HG03521 (cell line): ENCODE results near the gene HS3ST5.
"Not testable (repeated sequence)": the region's sequence is repeated elsewhere in the genome, so short reads cannot be mapped to it uniquely, and the experiment has no call there.

Experiments
- ATAC-seq: cut with Tn5 transposase; IDR thresholded peaks from one replicate; pipeline ENCODE4 v1.9.1; 2021; ENCODE audit warnings: mild to moderate bottlenecking, moderate library complexity; ENCODE audit not compliant: unreplicated experiment

The HS3ST5 gene

GRCh38 chr6:114061741-114062140 is 281.1 kb downstream of the HS3ST5 start:
- ATAC-seq: no peak

DNA sequence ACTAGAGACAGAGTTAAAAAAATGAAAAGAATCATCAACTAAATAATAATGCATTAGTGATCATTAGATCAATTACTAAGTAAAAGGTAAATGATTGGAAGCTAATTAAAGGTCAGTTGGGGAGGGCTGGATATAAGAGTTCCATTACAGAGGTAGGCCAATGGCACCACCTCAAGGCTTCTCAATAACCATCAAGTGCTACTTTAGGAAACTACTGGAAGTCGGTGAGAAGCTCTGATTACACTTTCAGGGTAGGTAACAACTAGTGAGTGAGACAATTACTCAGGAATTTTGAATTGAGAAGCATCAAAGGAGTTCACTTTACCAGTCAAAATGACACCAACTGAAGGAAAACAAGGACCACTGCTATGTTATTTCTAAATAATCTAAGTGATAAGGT is 281.7 kb downstream of the HS3ST5 start:
- no peak for ATAC-seq

DNA sequence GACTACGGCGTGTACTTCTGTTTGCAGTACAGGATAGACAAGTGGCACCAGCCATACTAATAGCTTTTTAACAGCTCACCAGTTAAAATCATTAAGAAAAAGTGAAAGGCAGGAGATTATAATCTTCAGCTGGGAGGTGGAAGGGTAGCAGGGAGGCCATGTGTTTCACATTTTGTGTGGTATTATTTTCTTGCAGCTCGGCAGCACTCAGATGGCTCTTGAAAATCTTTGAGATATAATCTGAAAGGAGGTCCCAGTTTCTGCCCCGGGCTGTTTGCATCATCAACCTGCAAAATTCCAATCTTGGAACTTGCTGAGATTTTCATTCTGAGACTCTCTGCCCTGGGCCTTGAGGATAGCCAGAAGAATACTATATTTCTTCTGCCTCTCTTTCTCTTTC is 284.4 kb downstream of the HS3ST5 start:
- ATAC-seq: no peak

GRCh38 chr6:114055763-114056162 is 287.1 kb downstream of the HS3ST5 start:
- ATAC-seq: no peak

DNA sequence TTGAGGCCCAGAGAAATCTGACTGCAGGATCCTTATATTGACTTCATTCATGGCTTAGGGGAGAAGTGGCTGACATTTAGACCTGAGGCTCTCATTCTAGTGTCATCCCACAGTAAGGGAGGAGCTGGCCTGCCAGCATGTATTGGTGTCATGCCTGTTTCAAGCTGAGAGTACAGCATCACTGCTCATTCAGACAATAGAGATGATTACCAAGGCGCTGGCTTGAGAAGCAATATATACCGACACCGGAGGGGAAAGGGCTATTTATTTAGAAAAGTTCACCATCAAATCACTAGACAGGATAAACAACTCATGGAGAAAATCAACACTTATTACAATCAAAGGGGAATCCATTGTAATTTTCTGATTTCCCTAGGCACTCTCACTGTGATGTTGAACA is 287.5 kb downstream of the HS3ST5 start:
- no peak for ATAC-seq

DNA sequence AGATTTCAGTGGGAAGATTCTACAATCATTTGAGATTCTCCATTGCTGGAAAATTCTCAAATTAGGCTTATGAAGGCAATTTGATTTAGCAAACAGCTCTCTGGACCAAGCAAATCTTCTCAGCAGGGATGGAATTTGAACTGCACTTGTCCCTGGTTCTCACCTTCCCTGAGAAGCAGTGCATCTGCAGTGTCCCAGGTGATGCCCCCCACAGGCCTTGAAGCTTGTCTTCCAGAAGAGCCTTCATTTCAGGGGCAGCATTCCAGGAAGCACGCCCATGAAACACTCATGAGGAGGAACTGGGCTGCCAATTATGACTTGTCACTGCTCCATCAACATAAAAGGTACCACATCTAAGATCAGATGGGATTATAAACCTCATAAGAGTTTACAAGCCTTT is 289.0 kb downstream of the HS3ST5 start:
- no peak for ATAC-seq

DNA sequence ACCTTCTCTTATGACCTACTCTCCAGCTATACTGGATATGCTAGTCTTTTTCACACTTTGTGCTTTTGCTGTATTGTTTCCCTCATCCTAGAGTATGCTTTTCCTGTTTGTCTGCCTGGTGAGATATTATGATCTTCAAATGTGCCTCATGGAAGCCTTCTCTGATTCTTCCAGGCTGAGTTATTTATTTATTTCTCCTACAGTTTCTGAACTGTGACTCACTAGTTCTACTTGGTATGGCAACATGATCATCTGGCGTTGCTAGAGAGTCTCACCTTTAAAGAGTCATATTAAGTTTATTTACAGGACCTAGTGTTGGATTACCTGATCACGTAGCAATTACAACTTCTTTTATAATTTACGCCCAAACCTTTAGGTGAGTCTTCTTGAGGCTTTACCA is 290.7 kb downstream of the HS3ST5 start:
- no peak for ATAC-seq

DNA sequence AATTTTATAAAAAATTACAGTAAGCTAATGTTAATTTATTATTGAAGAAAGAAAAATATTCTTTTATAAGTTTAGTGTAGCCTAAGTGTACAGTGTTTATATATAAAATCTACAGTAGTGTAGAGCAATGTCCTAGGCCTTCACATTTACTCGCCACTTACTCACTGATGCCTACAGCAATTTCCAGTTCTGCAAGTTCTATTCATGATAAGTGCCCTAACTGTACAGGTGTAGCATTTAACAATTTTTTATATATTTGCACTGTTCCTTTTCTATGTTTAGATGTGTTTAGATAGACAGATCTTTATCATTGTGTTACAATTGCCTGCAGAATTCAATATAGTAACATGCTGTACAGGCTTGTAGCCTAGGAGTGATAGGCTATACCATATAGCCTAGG is 291.8 kb downstream of the HS3ST5 start:
- ATAC-seq: no peak

DNA sequence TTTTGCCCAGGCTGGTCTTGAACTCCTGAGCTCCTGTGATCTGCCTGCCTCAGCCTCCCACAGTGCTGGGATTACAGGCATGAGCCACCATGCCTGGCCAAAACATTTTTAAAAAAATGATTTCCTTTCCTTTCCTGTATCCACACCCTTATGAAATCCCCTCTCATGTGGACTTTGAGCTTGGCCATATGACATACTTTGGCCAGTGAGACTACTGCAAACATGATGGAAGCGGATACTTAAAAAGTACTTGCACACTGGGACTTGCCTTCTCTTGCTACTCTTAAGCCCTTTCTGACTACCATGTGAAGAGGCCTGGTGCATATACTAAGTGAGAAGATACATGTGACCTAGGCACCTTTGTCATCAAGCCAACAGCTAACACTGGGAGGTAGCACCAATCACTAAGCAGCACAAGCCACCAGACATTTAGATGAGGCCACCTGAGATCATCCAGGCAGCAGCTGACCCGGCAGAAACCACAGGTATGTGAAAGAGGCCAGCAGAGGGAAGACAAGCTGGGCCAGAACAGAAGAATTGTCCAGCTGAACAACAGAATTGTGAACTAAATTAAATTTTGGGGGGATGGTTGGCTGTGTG is 293.4 kb downstream of the HS3ST5 start:
- ATAC-seq: no peak

DNA sequence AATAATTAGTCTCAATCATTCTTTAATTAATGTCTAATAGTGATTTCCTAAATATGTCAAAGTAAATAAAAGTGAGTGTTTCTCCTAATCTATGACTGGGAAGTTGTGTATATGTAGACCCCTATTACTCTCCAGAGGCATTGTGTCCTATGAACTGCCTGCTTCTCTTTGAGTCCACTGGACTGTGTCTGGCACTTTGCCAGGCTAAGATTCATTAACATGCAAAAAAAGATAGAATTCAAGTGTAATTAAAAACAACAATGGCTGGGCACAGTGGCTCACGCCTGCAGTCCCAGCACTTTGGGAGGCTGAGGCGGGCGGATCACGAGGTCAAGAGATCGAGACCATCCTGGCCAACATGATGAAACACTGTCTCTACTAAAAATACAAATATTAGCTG is 298.3 kb downstream of the HS3ST5 start:
- ATAC-seq: not testable (repeated sequence)

GRCh38 chr6:114042267-114043016 is 300.4 kb downstream of the HS3ST5 start:
- no peak for ATAC-seq

- ATAC-seq: no peak
Observed at GRCh38 chr6:114040871-114041270, 302.0 kb downstream of the HS3ST5 start.

GRCh38 chr6:114039841-114040240 is 303.0 kb downstream of the HS3ST5 start:
- ATAC-seq: no peak

DNA sequence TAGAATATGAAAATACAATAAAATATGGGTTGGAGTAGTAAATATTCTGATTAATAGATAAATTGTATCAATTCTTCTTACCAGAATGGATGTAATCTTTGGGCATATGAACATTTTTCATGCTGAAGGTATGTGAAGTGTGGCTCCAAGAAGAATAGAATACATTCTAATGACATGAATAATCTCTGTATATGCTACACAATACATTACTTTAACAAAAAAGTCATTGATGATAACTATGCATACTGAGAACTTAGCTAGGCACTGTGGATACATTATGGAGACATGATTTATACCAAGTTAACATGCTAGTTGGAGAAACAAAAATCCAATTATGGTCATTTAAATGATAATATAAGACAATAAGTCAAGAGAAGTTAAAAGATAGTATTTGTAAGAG is 309.2 kb downstream of the HS3ST5 start:
- ATAC-seq: no peak

DNA sequence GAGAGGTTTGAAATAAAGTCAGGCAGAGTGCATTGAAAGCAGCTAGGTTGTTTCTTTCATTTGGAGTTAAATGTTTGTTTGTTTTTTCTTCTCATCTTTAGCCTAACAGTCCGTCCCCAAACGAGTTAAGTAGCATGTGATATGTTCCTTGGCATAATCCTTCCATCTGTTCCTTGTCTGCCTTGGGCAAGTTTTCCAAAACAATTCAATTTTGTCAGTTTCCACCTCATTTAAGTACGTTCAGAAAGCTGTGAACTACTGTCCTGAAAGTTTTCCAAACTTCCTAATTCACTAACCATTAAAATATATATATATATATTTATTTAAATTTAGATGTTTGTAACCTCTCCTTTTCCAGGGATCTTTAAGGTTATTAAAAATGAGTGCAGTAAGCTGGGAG is 310.1 kb downstream of the HS3ST5 start:
- no peak for ATAC-seq

- no peak for ATAC-seq
Observed at GRCh38 chr6:114030767-114031166, 312.1 kb downstream of the HS3ST5 start.

GRCh38 chr6:114024746-114025145 is 318.1 kb downstream of the HS3ST5 start:
- ATAC-seq: no peak

DNA sequence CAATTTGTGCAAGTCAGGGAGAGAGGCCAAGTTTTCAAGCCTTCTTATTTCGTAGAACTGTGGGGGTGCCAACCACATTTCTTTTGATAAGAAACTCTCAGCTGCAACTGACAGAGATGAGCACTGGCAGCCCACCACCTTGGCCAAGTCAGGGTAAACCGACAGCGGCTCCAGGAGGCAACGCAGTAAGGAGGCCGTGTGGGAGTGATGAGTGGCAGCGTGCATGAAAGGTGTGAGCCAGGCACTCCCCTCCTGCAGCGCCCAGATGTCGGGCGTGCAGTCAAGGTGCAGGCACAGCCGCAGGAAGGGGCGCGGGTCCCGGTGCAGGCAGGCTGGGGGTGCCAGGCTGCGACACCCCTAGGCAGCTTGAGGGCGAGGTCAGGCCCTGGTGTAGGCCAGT is 322.6 kb downstream of the HS3ST5 start:
- no peak for ATAC-seq

- not testable (repeated sequence) for ATAC-seq
Observed at GRCh38 chr6:114017146-114017545, 325.7 kb downstream of the HS3ST5 start.

DNA sequence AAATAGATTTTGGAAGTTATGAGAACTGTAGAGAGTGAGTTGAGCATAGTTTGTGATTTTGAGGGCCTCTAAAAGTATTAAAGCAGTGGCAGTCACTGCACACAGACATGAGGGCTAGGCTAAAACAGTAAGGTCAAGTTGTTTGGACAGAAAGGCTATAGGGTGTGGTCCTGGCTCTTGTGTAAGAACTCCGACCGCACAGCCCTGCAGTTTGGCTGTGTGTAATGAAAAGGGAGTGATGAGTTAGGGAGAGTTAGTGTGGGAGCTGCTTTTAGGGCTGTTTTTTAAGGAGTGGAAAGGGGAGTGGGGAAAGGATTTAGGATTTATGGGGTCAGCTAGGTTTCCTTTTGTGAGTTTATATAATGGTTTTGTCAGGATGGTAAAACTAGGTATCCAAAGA is 328.7 kb downstream of the HS3ST5 start:
- ATAC-seq: not testable (repeated sequence)

DNA sequence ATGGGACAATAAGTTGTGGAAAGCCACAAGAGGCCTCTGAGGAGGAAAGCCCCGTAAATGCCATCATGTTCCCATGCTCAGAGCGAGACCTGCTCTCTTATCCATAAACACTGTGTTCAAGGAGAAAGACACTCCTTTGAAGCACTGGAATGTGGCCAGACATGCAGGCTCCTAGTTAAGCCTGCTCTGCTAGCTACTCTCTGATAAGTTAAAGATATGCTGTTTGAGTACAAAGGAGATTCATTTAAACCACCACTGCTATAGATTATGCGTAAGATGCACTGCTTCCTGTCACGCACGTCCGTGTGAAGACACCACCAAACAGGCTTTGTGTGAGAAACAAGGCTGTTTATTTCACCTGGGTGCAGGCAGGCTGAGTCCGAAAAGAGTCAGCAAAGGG is 331.3 kb downstream of the HS3ST5 start:
- ATAC-seq: not testable (repeated sequence)

DNA sequence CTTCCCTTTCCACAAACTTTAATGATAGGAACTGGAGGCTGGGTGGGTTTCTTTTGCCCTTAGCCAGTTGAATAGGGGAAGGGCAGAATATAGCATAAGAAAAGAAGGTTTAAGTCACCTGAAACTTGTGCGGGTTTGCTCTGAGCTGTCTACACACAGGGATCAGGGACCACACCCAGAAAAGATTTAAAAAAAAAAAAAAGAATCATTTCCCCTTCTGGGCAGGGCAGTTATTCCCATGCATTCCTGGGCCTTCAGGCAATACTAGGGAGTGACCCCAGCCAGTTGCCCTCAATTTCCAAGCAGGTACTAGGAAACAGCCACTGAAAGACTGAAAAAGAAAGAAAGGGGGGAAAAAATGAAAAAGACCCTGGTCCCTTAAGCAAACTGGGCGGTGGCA is 332.3 kb downstream of the HS3ST5 start:
- ATAC-seq: no peak

DNA sequence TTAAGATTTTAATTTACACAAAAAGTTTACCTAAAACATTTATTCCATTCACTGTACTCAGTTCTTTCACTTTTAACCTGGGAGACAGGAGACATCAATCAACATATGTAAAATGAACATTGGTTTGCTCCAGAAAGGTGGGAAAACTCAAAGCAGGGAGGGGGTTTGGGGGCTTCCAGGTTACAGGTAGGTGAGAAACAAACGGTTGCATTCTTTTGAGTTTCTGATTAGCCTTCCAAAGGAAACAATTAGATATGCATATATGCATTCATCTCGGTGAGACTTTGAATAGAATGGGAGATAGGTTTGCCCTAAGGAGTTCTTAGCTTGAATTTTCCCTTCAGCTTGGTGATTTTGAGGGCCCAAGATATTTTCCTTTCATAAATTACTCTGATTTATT is 333.6 kb downstream of the HS3ST5 start:
- no peak for ATAC-seq
